ENCODE data around the gene TCF7L1.
"Not testable (repeated sequence)": the region's sequence is repeated elsewhere in the genome, so short reads cannot be mapped to it uniquely, and the experiment has no call there.

Gene TCF7L1

DNA sequence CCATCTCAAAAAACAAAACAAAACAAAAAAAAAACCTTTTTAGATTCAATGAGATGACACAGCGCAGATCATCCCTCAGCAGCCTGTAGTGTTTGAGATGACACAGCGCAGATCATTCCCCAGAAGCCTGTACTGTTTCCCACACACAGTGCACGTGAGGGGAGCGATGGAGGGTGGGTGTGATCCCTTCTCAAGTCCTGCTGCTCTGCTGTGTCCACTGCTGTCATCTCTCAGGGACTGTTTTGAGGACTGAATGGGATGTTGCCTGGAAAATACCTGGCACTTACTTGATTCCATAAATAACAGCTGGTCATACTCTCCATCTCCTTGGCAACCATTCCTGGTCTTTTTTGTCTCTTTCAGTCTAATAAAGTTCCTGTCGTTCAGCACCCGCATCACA is 168.9 kb downstream of the TCF7L1 start:
- DNase-seq: no peak

DNA sequence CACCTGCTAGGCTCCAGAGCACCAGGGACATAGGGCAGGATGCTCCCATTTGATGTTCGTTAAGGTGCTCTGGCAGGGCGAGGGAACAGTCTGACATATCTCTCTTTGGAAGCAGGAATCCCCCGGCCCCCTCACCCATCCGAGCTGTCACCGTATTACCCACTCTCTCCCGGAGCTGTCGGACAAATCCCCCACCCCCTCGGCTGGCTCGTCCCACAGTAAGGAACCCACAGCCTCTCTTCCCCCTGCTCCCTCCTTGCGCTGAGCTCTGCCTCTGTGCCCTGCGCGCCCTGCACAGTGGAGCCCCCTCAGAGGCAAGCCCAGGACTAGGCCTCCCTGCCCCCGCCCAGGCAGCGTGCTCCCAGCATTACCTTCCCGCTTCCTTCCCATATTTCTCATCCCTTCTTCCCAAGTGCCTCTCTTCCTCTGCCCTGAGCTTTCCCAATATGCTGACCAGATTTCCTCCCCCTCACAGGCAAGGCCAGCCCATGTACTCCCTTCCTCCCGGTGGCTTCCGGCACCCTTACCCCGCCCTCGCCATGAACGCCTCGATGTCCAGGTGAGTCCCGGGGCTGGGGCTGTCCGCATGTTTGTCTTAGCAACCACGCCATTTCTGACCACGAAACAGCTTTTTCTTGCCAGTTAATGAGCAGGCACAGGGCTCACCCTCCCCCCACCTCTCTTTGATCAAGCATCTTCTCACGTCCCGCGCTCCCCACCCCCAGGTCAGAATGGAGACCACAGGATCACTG is 170.8 kb downstream of the TCF7L1 start:
- no peak for DNase-seq

- no peak for DNase-seq
These were observed 174.3 kb downstream of the TCF7L1 start for GRCh38 chr2:85307527-85307897.

DNA sequence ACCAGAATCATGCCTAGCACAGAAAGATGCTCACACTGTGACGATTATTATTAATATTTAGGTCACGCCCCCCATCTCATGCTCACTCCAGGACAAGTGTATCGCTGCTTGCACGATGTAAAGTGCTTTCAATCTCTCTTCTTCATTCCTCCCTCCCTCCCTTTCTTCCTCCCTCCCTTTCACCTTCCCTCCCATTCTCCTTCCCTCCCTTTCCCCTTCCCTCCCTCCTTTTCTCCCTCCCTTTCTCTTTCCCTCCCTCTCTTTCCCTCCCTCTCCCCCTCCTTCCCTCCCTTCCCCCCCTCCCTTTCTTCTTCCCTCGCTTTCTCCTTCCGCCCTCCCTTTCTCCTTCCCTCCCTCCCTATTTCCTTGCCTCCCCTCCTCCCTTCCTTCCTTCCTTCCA is 175.0 kb downstream of the TCF7L1 start:
- no peak for DNase-seq

GRCh38 chr2:85308896-85309555 is 175.8 kb downstream of the TCF7L1 start:
- DNase-seq: no peak

DNA sequence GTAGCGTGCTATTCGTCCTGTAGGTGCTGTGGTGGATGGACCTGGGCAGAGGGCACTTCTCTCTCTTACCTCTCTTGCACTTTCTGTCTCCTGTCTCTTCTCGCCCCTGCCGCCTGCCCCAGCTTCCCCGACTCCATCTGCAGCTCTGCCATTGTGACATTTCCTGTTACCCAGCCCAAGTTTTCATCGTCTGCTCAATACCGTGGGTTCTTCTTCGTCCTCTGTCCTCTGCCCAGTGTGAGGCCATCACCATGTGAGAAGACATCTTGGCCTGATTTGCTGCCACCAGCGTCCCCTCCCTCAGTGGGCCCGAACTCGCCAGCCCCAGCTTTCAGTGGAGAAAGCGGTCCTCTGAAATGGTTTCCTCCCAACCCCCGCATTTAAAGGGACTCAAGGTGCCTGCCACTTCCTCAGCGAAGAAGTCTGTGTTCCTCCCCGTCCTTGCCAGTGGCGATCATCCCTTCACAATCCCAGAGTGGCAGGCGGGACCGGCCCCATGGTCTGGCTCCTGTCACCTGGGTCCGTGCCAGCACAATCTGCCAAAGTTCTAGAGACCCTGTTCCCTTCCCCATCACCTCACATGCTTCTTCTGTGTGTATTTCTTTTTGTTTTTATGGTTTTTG is 176.6 kb downstream of the TCF7L1 start:
- DNase-seq: no peak

DNA sequence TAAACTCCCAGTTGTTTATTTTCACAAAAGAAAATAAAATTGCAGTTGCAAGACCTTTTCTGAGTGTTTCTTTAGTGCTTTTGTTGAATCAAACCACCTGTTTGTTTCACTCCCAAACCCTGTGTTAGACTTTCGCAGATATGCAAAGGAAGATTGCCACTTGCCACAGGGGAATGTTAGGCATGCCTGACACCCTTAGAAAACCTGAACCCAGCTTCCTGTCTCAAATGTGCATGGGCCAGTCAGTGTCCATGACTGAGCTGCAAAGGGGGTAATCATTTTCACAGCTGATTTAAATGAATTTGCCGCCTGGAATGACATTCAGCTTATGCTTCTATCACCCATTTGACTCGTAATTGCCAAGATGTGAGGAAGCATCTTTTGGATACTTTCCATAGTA is 177.1 kb downstream of the TCF7L1 start:
- no peak for DNase-seq

GRCh38 chr2:85312404-85312803 is 179.2 kb downstream of the TCF7L1 start:
- DNase-seq: no peak

DNA sequence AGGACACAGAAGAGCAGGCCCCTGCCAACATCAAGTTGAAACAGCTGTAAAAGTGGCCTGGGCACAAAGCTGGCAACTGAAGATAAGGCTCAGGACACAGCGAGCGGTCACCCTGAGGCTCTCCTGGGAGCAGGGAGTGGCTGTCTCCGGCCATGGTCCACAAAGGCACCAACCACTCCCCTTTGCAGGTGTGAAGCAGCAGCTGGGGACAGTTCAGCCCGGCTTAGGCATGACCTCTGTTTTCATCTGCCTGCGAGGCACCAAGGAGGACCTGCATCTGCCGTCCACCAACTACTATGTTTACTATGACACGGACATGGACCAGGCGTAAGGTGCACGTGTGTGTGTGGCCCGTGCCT is 181.7 kb downstream of the TCF7L1 start:
- no peak for DNase-seq

- DNase-seq: not testable (repeated sequence)
These were observed 182.7 kb downstream of the TCF7L1 start for GRCh38 chr2:85315921-85316320.

DNA sequence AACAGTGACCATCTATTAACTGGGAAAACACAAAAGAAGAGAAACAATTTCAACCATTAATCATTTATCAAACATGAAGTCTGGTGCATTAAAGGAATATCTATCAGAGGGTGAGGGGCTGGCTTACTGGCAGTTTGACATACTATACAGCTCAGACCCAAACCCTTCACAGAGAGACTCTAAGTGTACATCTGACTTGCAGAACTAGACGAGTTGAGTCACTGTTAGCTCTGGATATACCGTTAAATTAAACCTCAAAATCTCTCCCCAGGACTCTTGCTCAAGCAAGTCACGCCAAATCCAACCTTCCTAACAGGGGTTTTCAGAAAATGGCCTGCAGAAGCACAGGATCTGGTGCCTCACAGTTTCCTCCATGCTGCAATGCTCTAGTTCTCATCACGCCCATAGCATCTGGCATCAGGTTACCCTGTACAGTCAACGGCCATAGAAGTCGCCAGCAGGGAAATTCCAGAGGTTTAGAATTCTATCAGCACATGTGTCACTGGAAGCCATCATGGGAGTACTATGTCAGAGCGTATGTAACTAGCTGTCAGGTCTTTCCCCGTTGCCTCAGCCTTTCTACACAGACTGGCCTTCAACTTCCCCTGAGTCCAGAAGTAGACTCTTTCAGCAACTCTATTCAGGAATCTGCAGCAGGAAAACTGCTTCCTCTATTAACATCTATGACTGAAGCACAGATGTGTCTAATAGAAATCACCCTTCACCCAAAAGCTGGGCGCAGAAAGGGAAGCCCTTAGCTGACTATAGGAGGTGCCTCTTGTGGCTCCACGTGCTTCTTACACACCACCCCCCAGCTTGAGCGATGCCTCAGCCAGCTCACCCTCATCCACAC is 185.3 kb downstream of the TCF7L1 start:
- no peak for DNase-seq

GRCh38 chr2:85319796-85320195 is 186.6 kb downstream of the TCF7L1 start:
- no peak for DNase-seq

DNA sequence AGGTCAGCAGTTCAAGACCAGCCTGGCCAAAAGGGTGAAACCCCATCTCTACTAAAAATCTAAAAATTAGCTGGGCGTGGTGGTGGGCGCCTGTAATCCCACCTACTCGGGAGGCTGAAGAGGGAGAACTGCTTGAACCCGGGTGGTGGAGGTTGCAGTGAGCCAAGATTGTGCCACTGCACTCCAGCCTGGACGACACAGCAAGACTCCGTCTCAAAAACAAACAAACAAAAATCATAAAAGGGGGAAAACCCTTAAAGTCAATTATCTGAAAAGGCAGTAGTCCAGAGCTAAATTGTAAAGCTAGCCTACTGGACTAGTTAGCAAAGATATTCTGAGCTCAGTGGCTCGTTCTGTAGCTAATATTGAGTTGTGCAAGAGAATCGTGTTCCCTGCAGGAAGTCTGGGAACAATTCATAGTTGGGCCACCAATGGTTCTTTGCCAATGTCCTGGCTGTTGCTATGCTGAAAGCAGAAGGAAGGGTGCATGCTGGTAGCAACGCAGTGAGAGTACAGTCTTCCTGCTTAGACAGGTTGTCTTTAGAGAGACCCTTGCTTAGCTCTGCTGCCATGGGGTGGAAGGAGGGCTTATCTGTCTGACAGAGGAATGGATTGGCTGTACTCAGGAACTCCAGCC is 190.3 kb downstream of the TCF7L1 start:
- DNase-seq: no peak

DNA sequence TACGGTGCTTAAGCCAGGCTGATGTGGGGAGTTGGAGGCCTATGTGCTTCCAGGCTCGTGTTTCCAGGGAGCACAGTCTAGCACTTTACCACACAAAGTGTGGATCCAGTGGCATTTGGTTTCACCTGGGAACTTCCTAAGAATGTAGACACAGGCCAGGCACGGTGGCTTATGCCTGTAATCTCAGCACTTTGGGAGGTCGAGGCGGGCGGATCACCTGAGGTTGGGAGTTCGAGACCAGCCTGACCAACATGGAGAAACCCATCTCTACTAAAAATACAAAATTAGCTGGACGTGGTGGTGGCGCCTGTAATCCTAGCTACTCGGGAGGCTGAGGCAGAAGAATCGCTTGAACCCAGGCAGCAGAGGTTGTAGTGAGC is 190.8 kb downstream of the TCF7L1 start:
- DNase-seq: not testable (repeated sequence)

GRCh38 chr2:85324639-85325465 is 191.7 kb downstream of the TCF7L1 start:
- DNase-seq: no peak

DNA sequence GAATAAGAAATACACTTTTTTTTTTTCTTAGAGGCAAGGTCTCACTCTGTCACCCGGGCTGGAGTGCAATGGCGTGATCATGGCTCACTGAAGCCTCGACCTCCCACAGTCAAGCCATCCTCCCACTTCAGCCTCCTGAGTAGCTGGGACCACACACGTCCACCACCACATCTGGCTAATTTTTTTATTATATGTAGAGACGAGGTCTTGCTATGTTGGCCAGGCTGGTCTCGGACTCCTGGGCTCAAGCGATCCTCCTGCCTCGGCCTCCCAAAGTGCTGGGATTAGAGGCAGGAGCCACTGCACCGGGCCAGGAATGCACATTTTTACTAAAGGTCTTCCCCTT is 192.2 kb downstream of the TCF7L1 start:
- DNase-seq: no peak

- peak; percentile 40 for DNase-seq
These were observed 193.4 kb downstream of the TCF7L1 start for GRCh38 chr2:85326406-85327159.

GRCh38 chr2:85327160-85327821 is 194.1 kb downstream of the TCF7L1 start:
- peak; percentile 39 for DNase-seq

DNA sequence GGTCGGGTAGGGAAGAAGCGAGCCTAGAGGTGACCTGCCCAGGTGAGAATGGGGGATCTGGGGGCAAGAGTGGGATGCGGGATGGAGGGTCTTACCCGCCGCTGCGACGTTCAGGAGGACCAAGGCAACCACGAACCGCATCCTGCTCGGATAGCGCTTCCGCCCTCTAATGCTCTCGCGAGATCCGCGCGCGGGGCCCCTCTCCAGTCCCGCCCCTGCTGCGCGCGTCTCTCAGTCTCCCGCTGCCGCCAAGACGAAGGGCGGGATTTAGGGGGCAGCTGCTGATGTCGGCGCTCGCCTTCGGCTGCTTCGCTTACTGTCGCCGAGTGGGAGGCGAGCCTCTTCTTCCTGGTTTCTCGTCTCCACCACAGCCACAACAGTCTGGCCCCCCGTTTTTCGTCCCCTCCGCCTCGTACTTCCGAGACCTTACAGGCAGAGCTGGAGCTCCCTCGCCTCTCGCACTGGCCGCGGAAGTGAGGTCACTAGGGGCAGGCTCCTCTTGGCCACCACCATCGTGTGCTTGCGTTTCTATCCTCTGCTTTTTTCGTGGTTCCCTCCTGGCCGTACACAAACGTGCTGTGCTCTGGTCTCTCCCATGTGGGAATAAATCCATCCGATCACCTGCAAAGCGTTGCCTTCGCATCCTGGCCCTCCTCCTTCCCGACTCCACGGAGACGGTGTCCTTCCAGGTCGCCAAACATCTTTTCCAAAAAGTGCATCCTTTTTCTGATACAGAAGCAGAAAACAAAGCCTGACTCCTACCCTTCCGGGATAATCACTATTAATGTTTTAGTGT is 194.8 kb downstream of the TCF7L1 start, which contains the start of gene TGOLN2:
Gene TGOLN2, minus strand, starts transcription at position 168 of the 796 bp plus-strand sequence. Its CDS starts 27 bp downstream, at position 141.
- peak; percentile 86 for DNase-seq

DNA sequence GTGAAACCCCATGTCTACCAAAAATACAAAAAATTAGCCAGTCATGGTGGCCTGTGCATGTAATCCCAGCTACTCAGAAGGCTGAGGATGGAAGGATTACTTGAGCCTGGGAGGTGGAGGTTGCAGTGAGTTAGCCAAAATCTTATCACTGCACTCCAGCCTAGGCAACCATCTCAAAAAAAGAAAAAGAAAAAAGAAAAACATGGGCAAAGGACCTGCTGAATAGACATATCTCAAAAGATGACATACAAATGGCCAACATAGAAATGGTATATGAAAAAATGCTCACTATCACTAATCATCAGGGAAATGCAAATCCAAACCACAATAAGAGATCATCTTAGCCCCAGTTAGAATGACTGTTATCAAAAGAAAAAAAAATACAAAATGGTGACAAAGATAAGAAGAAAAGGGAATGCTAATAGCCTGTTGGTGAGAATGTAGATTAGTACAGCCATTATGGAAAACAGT is 196.0 kb downstream of the TCF7L1 start:
- DNase-seq: no peak

Measured in NK-92 treated with Interleukin-12 subunit alpha and Interleukin-12 subunit beta, amount 100 ng/mL, for 24 hours (cell line).